Subcutaneous abdominal adipose tissue (tissue), 5 donors: ENCODE data around the gene SMC5.

Experiments used
- H3K27ac ChIP-seq: one replicate; pipeline ENCODE4 v1.7.0; 2013; ENCODE audit warnings: low read depth, mild to moderate bottlenecking, inconsistent platforms, low read length, moderate library complexity
- H3K27me3 ChIP-seq, 5 donors: one replicate each; pipeline ENCODE4 v1.7.0; 2013; ENCODE audit warnings: low read length in 5 of 5, inconsistent platforms in 1 of 5; ENCODE audit not compliant: control insufficient read depth in 5 of 5, insufficient read depth in 4 of 5
- H3K36me3 ChIP-seq, 5 donors: one replicate each; pipeline ENCODE4 v1.7.0; 2013; ENCODE audit warnings: low read length in 5 of 5; ENCODE audit not compliant: control insufficient read depth in 5 of 5, insufficient read depth in 5 of 5
- H3K4me1 ChIP-seq, 5 donors: one replicate each; pipeline ENCODE4 v1.7.0; 2013; ENCODE audit warnings: low read length in 5 of 5, mild to moderate bottlenecking in 3 of 5, moderate library complexity in 1 of 5; ENCODE audit not compliant: control insufficient read depth in 5 of 5, insufficient read depth in 5 of 5
- H3K4me3 ChIP-seq, 5 donors: one replicate each; pipeline ENCODE4 v1.7.0; 2013; ENCODE audit warnings: low read length in 5 of 5, low read depth in 1 of 5
- H3K9ac ChIP-seq, 5 donors: one replicate each; pipeline ENCODE4 v1.7.0; 2013; ENCODE audit warnings: low read length in 5 of 5, mild to moderate bottlenecking in 4 of 5, moderate library complexity in 3 of 5
- H3K9me3 ChIP-seq, 5 donors: one replicate each; pipeline ENCODE4 v1.7.0; 2013; ENCODE audit warnings: low read length in 5 of 5; ENCODE audit not compliant: control insufficient read depth in 5 of 5
- donor health status: healthy.
- donor health status: healthy.
- donor health status: healthy.
- donor health status: healthy.
- donor health status: healthy.

Gene SMC5

GRCh38 chr9:70292253-70292652, 33.5 kb downstream of the SMC5 start:
- Histone ChIP-seq H3K9ac (no peak overlapping the region), H3K4me3 (no peak overlapping the region), H3K4me1 (no peaks in the 10 kb centered on the region), H3K27me3 (no peaks in the 10 kb centered on the region), H3K9me3 (peaks cover 0 to 9% (median 5%) of the 10 kb centered on the region in 5 donors), H3K27ac (no peak overlapping the region), H3K36me3 (peaks cover 9 to 31% (median 14%) of the 10 kb centered on the region in 5 donors)

DNA sequence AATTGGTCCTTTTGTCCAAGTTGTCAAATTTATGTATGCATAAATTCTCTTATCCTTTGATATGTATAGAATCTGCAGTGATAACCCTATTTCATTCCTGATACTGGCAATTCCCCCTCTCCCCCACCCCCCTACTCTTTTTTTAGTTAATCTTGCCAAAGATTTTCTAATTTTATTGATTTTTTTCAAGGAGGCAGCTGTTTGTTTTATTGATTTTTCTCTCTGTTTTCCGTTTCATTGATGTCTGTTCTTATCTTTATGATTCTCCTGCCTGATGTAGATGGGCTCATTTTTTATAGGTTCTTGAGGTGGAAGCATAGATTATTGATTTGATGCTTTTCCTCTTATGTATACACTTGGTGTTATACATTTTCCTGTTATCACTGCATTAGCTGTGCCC, 34.4 kb downstream of the SMC5 start:
- H3K36me3 ChIP-seq: peaks cover 13 to 35% (median 15%) of the 10 kb centered on the region in 5 donors
- H3K9ac ChIP-seq: no peak overlapping the region
- no peaks in the 10 kb centered on the region for H3K4me1 ChIP-seq
- H3K4me3 ChIP-seq: no peak overlapping the region
- H3K9me3 ChIP-seq: peaks cover 0 to 9% (median 5%) of the 10 kb centered on the region in 5 donors
- H3K27me3 ChIP-seq: no peaks in the 10 kb centered on the region
- no peak overlapping the region for H3K27ac ChIP-seq

GRCh38 chr9:70297141-70297540, 38.4 kb downstream of the SMC5 start:
- Histone ChIP-seq H3K27me3 (no peaks in the 10 kb centered on the region), H3K4me3 (no peak overlapping the region), H3K9me3 (peaks cover 0 to 3% (median 0%) of the 10 kb centered on the region in 5 donors), H3K9ac (no peak overlapping the region), H3K36me3 (peaks cover 22 to 52% (median 23%) of the 10 kb centered on the region in 5 donors), H3K27ac (no peak overlapping the region), H3K4me1 (no peaks in the 10 kb centered on the region)

- Histone ChIP-seq H3K4me1 (no peaks in the 10 kb centered on the region), H3K9me3 (no peaks in the 10 kb centered on the region), H3K36me3 (peaks cover 26 to 50% (median 30%) of the 10 kb centered on the region in 5 donors), H3K27ac (no peak overlapping the region), H3K9ac (no peak overlapping the region), H3K4me3 (no peak overlapping the region), H3K27me3 (no peaks in the 10 kb centered on the region)
These were observed 39.5 kb downstream of the SMC5 start for GRCh38 chr9:70298245-70298771.

- Histone ChIP-seq H3K9ac (no peak overlapping the region), H3K27me3 (no peaks in the 10 kb centered on the region), H3K27ac (no peak overlapping the region), H3K36me3 (peaks cover 29 to 50% (median 39%) of the 10 kb centered on the region in 5 donors), H3K4me3 (no peak overlapping the region), H3K9me3 (peaks cover 0 to 3% (median 0%) of the 10 kb centered on the region in 5 donors), H3K4me1 (no peaks in the 10 kb centered on the region)
These were observed 44.5 kb downstream of the SMC5 start for GRCh38 chr9:70303268-70303667.

- H3K36me3 ChIP-seq: peaks cover 33 to 49% (median 38%) of the 10 kb centered on the region in 5 donors
- no peak overlapping the region for H3K4me3 ChIP-seq
- no peak overlapping the region for H3K27ac ChIP-seq
- peaks cover 0 to 3% (median 0%) of the 10 kb centered on the region in 5 donors for H3K9me3 ChIP-seq
- H3K4me1 ChIP-seq: no peaks in the 10 kb centered on the region
- H3K9ac ChIP-seq: no peak overlapping the region
- no peaks in the 10 kb centered on the region for H3K27me3 ChIP-seq
These were observed 46.0 kb downstream of the SMC5 start for GRCh38 chr9:70304810-70305209.

GRCh38 chr9:70315389-70315788, 56.6 kb downstream of the SMC5 start:
- H3K36me3 ChIP-seq: peaks cover 24 to 50% (median 46%) of the 10 kb centered on the region in 5 donors
- no peaks in the 10 kb centered on the region for H3K4me1 ChIP-seq

DNA sequence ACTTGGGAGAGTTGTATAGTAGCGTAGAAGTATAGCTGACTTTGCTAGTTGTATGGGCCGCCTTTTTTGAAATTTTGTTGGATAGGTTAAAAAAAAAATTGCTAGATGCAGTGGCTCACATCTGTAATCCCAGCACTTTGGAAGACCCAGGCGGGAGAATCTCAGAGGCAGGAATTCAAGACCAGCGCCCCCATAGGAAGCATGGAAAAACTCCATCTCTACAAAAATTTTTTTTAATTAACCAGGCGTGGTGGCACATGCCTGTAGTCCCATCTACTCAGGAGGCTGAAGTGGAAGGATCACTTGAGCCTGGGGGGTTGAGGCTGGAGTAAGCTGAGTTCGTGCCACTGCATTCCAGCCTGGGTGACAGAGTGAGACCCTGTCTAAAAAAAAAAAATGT, 59.2 kb downstream of the SMC5 start:
- H3K36me3 ChIP-seq: peaks cover 21 to 56% (median 47%) of the 10 kb centered on the region in 5 donors
- H3K4me3 ChIP-seq: no peak overlapping the region
- no peaks in the 10 kb centered on the region for H3K9me3 ChIP-seq
- no peaks in the 10 kb centered on the region for H3K27me3 ChIP-seq
- no peaks in the 10 kb centered on the region for H3K4me1 ChIP-seq
- no peak overlapping the region for H3K27ac ChIP-seq
- no peak overlapping the region for H3K9ac ChIP-seq

More at GRCh38 chr9:70315389-70315788, 56.6 kb downstream of the SMC5 start:
- Histone ChIP-seq H3K27ac (no peak overlapping the region), H3K9ac (no peak overlapping the region), H3K4me3 (no peak overlapping the region), H3K27me3 (no peaks in the 10 kb centered on the region), H3K9me3 (no peaks in the 10 kb centered on the region)

DNA sequence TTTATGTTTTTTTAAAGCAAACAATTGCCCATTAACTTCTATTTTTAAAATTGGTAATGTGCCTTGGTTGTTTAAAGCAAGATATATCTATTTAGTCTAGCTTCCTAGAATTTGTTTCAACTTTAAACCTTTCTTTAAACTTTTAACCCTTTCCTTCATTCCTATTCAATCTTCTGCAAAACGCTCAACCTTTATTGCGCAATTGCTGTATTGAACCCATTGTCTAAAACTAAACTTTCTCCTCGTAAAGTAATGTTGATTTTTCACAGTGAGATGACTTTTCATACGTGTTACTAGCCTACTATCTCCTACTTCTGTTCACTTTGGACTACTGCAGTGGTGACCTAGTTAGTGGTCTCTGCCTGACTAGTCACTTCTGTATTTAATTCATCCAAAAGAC, 63.3 kb downstream of the SMC5 start:
- Histone ChIP-seq H3K9ac (no peak overlapping the region), H3K27me3 (no peaks in the 10 kb centered on the region), H3K27ac (no peak overlapping the region), H3K9me3 (no peaks in the 10 kb centered on the region), H3K4me1 (no peaks in the 10 kb centered on the region), H3K36me3 (peaks cover 25 to 61% (median 51%) of the 10 kb centered on the region in 5 donors), H3K4me3 (no peak overlapping the region)

DNA sequence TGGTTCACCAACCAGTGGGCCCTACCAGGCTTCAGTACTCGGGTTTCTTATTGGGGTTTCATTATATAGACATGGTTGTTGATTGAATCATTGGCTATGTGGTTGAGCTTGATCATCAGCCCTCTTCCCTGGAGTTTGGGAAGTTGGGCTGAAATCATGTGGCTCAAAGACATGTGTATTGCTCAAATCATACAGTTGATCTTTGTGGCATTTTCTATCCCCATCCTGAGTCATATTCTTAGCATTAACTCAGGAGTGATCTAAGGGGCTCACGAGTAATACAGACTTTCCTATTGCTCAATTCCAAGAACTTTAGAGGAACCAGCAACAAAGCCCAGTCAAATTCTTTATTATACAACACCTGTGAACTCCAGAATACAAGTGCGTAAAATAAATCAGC, 66.2 kb downstream of the SMC5 start:
- peaks cover 31 to 61% (median 52%) of the 10 kb centered on the region in 5 donors for H3K36me3 ChIP-seq

More for the DNA sequence above, 66.2 kb downstream of the SMC5 start:
- Histone ChIP-seq H3K27me3 (no peaks in the 10 kb centered on the region), H3K9me3 (no peaks in the 10 kb centered on the region), H3K4me3 (no peak overlapping the region), H3K4me1 (no peaks in the 10 kb centered on the region), H3K27ac (no peak overlapping the region), H3K9ac (no peak overlapping the region)
